ENCODE data around the gene ATXN7L2.
"Not testable (repeated sequence)": the region's sequence is repeated elsewhere in the genome, so short reads cannot be mapped to it uniquely, and the experiment has no call there.

Gene ATXN7L2, protein sequence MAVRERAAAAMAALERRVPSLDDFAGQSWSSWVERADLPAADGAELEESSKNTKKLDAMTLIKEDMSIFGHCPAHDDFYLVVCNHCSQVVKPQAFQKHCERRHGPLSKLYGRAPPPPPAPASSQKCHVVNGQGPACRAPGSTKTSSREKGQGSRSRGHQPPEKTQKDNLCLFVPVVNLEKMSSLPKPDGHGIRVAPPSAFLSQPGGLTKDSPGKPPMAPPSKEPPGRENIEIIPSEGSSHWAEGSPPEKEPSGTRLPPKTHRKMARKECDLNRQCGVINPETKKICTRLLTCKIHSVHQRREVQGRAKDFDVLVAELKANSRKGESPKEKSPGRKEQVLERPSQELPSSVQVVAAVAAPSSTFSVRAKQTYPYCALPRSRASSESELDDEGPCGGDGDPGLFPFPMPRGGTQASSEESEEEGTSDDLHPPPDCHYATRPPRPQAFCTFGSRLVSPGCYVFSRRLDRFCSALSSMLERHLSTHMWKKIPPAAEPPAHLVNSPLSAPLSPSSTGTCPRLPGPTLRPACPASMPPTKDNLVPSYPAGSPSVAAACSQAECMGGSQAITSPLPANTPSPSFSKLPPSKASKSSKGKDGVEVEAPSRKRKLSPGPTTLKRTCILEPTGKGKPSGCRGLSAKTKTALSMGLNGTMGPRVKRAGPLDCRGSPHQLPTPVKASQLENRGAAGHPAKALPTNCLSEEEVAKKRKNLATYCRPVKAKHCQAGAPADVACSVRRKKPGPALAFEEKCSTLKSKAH

DNA sequence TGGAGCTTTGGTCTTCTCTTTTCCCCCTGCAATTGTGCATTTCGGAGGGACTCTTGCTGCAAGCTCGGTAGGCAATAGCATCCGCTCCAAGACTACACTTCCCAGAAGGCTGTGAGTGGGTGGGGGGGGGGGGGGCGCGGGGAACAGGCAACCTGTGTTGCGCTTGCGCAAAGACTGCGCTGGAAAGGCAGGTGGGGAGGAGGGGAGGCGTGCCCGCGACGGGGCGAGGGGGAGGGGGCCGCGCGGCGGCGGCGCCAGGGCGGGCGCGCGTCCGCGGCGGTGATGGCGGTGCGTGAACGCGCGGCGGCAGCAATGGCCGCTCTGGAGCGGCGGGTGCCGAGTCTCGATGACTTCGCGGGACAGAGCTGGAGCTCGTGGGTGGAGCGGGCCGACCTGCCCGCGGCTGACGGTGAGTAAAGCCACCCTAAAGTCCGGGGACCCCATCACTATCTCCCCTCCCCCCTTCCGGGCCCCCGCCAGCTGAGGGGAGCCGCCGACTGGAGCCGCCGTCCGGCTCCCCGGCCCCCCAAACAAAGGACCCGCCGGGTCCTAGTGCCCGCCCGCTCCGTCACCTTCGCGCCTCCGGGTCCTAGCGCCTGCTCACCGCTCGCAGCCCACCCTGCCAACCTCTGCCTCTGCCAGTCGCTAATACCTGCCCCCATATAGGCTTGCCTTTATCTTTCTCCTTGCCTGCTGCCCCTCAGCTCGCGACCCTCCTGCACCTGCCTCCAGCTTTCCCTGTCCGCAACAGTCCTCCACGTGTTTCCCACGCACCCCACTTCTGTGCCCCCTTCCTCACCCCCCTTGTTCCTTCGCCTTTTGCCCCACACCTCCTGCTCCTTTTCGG lies at the start of gene ATXN7L2:
ATXN7L2 (plus strand) TSS at position 234 of the 847 bp plus-strand sequence; CDS start at position 283, 49 bp downstream.
- DNase-seq (ENCODE audit: low read depth), result peak; percentile 94

DNA sequence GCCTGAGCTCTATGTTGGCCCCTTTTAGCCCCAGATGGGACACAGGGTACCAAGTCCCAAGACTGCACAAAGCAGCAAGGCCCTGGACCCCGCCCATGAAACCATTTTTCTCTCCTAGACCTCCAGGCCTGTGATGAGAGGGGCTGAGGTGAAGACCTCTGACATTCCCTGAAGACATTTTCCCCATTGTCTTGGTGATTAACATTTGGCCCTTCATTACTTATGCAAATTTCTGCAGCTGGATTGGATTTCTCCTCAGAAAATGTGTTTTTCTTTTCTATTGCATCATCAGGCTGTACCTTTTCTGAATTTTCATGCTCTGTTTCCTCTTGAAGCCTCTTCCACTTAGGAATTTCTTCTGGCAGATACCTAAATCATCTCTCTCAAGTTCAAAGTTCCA lies 49.2 kb upstream of the ATXN7L2 start:
- DNase-seq (ENCODE audit: low read depth), result no peak

DNA sequence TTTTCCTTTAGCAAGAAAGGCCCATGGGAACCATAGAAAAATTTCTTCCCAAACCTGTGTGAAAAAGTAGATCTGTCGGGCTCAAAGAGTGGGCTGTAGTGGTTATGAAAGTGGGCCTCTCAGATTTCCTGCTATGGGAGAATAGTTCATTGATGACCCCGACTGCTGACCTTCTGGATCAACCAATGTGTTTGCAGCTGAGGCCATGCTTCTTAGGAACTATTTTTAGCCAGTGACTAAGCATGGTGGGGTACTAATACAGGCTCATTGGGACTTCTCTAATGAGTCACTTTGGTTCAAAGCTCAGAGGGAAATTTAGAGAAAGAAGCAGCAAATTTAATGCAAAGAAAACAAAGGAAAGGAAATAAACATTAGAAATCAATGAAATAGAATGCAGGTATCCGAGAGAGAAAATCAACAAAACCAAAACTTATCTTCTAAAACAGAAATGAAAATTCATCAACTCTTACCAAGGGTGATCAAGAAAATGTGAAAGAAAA lies 44.9 kb upstream of the ATXN7L2 start:
- DNase-seq (ENCODE audit: low read depth), result no peak

DNA sequence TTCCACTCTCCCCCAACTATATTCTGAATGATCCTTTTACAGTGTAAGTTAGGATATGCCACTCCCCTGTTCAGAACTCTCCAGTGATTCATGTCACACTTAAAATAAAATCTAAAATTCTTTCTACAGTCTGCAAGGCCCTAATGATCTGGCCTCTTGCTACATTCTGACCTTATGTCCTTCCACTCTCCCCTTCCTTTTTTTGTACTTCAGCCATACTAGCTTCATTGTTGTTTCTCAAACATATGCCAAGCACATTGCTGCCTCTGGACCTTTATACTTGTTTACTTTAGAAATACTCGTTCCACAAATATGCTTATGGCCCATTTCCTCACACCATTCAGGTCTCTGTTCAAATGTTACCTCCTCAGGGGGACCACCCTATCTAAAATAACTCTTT lies 42.6 kb upstream of the ATXN7L2 start:
- no peak for DNase-seq (ENCODE audit: low read depth)

DNA sequence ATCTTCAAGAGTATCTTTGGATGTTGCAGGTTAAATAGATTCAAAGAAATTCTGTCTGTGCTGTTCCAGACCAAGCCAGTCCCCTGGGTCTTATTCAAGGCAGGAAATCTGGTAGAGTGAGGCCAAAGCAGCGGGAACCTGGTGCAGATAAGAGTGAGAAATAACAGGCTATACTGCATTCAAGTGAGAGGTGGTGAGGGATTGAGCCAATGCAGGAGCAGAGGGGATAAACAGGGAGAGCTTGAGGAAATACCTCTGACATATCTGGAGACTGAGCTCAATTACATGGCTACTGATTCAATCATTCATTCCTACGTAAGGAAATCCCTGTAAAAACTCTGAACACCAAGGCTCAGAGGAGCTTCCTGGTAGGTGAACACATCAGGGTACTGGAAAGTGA lies 40.2 kb upstream of the ATXN7L2 start:
- DNase-seq (ENCODE audit: low read depth), result no peak

DNA sequence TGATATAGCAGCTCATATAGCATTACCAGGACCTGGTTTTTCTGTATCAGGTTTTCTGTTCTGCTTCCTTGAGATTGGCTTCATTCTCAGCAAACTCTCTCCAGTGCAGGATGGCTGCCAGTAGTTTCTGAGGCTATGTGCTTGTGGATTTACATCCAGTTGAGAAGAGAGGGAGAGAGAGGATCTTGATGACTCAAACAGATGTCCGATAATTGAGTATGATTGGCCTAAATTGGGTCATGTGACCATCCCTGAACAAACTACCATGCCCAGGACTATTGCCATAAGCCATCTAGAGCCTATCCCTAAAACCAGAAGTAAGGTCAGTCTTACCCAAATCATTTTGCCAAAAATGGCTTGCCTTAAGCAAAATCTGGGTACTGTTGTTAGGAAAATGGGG lies 39.4 kb upstream of the ATXN7L2 start:
- no peak for DNase-seq (ENCODE audit: low read depth)

DNA sequence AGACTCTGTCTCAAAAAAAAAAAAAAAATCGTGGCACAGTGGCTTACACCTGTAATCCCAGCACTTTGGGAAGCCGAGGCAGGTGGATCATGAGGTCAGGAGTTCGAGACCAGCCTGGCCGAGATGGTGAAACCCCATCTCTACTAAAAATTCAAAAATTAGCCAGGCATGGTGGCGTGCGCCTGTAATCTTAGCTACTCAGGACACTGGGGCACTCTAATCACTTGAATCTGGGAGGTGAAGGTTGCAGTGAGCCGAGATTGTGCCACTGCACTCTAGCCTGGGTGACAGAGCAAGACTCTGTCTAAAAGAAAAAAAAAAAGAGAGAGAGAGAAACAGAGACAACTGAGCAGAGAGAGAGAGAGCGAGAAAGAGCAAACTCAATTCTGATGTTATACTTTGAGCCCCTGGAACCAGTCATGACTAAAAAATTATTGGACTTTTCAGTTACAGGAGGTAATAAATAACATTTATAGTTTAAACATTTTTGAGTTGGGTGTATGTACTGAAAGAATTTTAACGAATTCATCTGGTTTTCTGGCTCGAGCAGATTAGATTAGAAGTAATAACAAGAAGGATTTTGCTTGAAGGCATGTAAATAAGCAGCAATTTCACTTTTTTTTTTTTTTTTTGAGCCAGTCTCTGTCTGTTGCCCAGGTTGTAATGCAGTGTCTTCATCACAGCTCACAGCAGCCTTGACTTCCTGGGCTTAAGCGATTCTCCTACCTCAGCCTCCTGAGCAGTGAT lies 37.6 kb upstream of the ATXN7L2 start:
- DNase-seq (ENCODE audit: low read depth), result not testable (repeated sequence)

DNA sequence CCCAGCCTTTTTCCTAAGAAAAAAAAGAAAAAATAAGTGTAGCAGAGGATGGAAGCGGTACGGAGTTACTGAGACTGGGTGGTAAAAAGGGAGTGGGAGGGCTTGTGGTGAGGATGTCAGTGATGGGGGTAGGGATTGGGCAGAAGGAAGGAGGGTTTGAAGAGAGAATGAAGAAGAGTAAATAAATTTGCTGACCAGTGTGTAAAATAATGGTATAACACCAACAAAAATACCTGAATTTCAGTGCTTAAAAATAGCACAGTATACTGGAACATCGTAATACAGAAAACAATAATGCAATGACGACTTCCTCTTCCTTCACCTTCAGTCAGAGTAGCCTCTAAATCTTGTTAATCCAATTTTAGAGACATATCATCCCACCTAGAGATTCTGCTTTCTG lies 36.2 kb upstream of the ATXN7L2 start:
- DNase-seq (ENCODE audit: low read depth), result no peak

DNA sequence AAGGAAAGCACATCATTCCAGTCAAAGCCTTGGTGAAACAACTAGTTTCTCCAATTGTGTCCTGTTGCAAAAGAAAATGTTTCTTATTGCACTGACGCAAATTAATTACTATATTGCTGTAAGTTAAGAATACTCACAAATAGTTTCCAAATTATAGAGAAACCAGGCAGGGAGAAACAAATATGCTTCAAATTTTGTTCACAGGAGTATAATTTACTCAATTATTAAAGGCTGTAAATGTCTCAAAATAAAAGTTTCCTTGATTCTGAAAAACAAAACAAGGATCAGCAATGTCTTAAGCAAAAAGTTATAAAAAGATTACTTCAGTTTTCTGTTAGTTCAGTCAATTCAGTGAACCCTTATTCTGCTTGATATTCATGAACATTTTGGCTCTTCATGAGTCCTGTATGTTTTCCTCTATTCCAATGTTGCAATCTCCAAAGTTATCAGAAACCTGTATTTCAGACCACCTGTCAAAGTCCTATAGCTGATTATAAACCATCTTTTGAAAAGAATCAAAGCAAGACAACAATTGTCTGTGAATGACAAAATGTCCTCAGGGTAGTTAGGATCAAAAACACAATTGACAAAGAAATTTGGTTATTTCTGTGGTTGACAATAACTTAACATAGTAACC lies 29.1 kb upstream of the ATXN7L2 start:
- no peak for DNase-seq (ENCODE audit: low read depth)

DNA sequence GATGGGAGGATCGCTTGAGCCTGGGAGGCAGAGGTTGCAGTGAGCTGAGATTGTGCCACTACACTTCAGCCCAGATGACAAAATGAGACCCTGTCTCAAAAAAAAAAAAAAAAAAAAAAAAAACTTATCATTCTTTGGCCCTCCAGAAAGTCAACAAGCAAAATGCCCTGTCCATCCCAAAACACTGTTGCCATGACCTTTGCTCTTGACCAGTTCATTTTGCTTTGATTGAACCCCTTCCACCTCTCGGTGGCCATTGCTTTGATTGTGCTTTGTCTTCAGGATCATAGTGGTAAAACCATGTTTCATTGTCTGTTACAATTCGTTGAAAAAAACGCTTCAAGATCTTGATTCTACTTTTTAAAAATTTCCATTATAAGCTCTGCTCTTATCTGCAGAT lies 25.9 kb upstream of the ATXN7L2 start:
- DNase-seq (ENCODE audit: low read depth), result no peak

DNA sequence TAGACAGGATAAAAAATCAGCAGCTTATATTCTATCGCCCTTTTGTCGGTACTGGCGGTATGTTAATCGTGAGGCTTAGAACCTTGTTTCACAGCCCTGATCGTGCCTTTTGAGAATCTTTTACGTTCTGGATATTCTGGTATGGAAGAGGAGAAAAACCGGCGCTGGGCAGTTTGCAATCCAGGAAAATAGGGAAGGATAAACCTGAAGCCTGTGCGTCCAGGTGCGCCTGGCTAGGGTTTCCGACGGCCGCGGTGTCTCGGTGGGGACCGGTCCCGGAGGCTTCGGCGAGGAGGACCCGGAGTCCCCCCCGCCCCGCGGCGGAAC lies 17.6 kb upstream of the ATXN7L2 start:
- DNase-seq (ENCODE audit: low read depth), result no peak

DNA sequence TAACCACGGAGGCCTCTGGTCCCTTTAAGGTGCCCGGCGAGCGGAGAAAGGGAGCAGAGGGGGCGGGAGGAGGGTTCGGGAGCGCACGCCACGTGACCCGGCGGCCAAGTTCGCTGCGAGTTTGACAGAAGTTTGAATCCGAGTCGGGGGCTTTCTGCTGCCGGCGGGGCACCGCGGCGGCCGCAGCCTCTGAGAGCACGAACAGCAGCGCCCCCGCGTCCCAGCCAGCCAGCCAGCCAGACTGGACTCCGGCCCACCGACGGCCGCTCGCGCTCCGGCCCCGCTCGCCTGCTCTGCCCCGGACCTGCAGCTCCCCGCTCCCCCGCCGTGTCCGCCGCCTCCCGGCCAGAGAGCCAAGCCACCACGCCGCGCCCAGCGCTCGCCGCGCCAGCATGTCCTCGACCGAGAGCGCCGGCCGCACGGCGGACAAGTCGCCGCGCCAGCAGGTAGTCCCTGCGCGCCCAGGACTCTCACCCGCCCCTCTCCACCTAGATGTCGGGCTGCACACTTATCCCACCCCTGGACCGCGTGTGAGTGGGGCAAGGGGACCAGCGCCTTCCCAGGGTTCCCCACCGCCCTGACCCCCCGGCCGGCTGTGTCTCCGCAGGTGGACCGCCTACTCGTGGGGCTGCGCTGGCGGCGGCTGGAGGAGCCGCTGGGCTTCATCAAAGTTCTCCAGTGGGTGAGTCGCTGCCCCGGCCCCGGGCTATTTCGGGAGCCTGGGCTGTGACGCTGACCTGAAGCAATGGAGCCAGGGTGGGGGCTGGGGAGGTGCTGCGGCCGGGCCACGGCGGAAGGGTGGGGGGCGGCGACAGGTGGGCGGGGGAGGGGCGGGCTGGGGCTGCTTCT lies 17.0 kb upstream of the ATXN7L2 start, which contains the start of gene SYPL2:
SYPL2 (plus strand) TSS at position 95 of the 849 bp plus-strand sequence; CDS start at position 393, 298 bp downstream.
- DNase-seq (ENCODE audit: low read depth), result no peak

DNA sequence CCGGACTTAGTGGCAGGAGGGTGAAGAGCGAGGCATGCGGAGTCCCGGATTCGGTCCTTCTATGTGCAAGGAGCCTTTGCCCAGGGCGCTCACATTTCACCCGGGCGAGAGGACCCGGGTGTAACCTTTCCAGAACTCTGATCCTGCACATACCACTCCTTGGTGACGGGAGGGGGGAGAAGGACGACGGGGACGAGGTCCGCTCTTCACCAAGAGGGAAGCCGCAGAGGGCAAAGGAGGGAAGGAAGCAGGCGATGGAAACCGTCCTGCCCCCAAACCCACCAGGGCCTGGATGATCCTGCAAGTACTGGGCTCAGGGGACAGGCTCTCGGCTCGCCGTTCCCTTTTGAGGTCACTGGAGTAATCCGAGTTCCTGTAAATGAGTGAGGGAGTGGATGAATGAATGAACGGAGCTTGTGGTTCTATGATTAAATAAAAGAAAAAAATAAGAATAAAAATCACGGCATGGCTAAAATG lies 16.4 kb upstream of the ATXN7L2 start:
- no peak for DNase-seq (ENCODE audit: low read depth)

DNA sequence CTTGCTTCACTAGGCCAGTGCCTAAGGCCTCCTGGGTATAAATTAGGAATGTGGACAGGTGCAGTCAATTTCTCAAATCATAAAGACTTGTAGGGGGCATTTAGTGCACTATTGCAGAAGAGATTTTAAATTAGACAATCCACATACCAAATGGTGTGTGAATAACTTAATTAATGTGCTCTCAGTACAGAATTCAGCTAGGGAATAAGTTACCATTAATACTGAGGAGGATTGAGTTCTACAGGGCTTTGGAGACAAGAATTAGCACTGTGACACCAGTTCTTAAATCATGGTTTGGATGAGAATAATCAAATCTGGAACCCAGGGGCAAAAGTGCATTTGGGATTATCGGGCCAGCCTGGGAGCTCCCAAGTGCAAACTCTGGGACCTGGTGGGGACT lies 15.6 kb upstream of the ATXN7L2 start:
- DNase-seq (ENCODE audit: low read depth), result no peak

DNA sequence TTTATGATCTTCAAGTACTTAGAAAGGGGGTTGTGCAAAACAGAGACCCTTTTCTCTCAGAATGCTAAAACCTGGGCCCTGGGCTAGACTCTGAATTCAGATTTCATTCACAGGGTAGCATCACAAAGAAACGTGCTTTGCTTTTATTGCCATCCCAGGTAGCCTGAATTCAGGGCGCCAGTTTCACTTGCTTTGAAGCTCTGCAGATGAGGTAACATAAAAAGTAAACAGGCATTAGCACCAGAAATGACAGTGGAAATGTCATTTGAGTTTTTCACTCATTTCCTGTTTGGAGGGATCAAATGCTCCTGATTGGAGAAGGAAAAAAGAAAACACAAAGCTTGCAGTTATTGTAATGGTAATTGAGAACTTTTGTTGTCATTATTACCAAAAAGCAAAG lies 14.8 kb upstream of the ATXN7L2 start:
- no peak for DNase-seq (ENCODE audit: low read depth)

DNA sequence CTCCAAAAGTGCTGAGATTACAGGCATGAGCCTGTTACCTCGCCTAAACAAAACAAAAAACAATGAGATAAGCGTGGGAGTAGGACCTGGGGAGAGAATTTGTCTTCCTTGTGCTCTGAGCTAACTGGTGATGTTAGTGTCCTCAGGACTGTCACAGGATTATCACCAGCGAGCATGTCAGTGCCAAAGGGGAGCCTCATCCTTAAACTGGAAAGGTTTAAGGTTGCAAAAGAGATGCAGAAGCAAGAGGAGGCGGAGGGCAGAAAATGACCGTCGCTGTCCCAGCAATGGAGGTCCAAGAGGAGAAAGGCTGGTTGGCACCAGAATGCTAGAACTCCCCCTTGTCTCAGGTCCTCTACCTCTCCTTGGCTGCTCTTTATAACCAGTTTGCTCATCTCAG lies 13.5 kb upstream of the ATXN7L2 start:
- no peak for DNase-seq (ENCODE audit: low read depth)

DNA sequence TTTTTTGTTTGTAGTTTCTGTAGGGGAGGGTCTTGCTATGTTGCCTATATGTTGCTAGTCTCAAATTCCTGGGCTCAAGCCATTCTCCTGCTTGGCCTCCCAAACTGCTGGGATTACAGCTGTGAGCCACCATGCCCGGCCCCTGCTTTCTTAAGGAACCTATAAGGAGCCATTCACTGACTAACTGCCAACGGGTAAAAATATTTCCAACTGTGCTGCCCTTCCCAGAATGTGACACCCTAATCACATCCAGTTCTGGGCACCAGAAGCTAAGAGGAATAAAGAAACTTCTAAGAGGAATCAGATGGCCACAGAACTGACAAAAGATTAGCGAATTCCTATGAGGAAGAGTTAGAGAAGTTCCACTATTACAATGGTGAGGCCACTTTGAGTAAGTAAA lies 10.9 kb upstream of the ATXN7L2 start:
- DNase-seq (ENCODE audit: low read depth), result no peak

DNA sequence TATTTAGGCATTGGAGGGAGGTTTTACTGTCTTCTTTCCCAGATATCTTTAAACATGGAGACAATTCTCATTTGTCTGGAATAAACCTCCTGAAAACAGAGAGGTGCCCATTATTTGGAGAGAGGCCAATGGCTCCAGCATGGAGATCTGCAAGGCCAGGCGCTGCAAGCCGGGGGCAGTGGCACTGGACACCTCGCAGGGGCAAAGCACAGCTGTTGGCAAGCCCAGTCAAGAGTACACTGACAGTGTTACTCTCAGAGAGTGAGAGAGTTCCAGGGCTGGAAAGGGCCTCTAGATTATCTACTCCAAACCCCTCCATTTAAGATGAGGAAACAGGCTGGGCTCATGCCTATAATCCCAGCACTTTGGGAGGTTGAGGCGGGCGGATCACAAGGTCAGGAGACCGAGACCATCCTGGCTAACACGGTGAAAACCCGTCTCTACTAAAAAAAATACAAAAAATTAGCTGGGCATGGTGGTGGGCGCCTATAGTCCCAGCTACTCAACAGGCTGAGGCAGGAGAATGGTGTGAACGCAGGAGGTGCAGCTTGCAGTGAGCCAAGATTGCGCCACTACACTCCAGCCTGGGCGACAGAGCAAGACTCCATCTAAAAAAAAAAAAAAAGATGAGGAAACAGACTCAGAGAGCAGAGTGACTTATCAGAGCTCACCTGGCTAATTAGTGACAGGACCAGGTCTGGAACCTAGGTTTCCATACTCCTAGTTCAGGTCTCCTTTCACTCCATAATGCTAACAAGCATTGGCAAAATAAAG lies 10.2 kb upstream of the ATXN7L2 start:
- DNase-seq (ENCODE audit: low read depth), result not testable (repeated sequence)

DNA sequence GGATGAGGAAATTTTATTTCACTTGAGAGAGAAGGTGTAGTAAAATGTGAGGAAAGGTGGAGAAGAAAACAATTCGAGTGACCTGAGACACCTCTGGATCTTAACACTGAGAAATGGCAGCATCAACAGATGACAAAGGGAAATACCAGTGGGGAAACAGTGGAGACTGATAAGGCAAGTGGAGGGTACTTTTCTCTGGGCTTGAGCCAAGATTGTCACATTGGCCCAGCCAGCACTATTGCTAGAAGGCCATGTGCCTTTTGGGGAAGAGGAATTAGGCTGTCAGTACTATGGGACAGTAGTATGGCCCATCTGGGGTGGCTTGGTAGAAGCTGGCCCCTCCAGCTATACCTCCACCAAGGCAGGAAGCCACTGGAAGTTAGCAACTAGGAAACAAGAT lies 9.0 kb upstream of the ATXN7L2 start:
- no peak for DNase-seq (ENCODE audit: low read depth)
